HepG2 (cell line): ENCODE measurements around the gene NACAD.

ENCODE experiments used
- CAMTA2 ChIP-seq: sonication (generic); formaldehyde crosslinking; IDR thresholded peaks from 2 replicates; pipeline ENCODE4 v1.4.0; 2020; ENCODE audit warnings: mild to moderate bottlenecking, missing genetic modification reagents, borderline replicate concordance
- MTF1 ChIP-seq: sonication (generic); formaldehyde crosslinking; IDR thresholded peaks from 2 replicates; pipeline ENCODE4 v1.5.0; 2020; ENCODE audit warnings: missing genetic modification reagents
- POLR2AphosphoS2 ChIP-seq: IDR thresholded peaks from 2 replicates; pipeline ENCODE4 v1.6.1; 2011; ENCODE audit warnings: low read depth, low read length, improper control_type of control experiment
- POLR2AphosphoS5 ChIP-seq: IDR thresholded peaks from 2 replicates; pipeline ENCODE4 v1.6.1; 2012; ENCODE audit warnings: low read depth, low read length
- SIX1 ChIP-seq: sonication (generic); formaldehyde crosslinking; IDR thresholded peaks from 2 replicates; pipeline ENCODE4 v1.4.0; 2020; ENCODE audit warnings: missing genetic modification reagents, borderline replicate concordance

- TF ChIP-seq CAMTA2 (CRISPR knock-in tag) (no peak), POLR2AphosphoS5 (no peak), SIX1 (no peak), MTF1 (no peak), POLR2AphosphoS2 (no peak)
Measured at GRCh38 chr7:45082031-45082830, 6.5 kb downstream of the NACAD start.
